ENCODE results near the gene CHRNA3.

Gene CHRNA3

DNA sequence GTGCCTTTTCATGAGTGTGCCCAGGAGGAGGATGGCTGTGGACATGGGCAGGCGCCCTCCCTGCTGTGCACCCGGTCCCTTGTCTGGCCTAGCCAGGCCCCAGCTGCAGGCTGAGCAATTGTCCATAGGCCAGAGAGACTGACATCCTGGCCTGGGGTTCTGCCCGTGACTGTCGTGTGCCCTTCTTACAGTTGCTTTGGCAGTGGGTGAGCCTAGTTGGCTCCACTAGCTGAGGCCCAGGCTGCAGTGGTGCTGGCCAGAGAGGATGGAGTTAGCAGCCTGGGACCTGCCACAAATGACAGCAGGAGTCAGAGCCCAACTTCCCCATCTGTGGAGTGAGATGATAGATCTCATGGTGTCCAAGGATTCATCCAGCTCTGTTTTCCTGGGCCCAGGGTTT, 29.2 kb upstream of the CHRNA3 start:
- H4K20me1 ChIP-seq (ENCODE audit: insufficient read depth, low read length) = no peaks in the 10 kb centered on the region
- H3K79me2 ChIP-seq (ENCODE audit: low read length) = no peaks in the 10 kb centered on the region
- no peak overlapping the region for H3K4me2 ChIP-seq (ENCODE audit: low read length)
- H3K4me3 ChIP-seq (ENCODE audit: low read length) = no peak overlapping the region
- peaks cover 10% of the 10 kb centered on the region for H3K27me3 ChIP-seq (ENCODE audit: low read depth, low read length)
- H3K36me3 ChIP-seq (replicated peaks; ENCODE audit: low read depth, low read length) = no peaks in the 10 kb centered on the region
- H2AFZ ChIP-seq (ENCODE audit: low read depth, low read length) = no peak overlapping the region
- H3K9me3 ChIP-seq (ENCODE audit: insufficient read depth, low read length) = no peaks in the 10 kb centered on the region
- no peak overlapping the region for H3K9ac ChIP-seq (ENCODE audit: low read length)
- H3K4me1 ChIP-seq (ENCODE audit: low read length) = no peaks in the 10 kb centered on the region
- no peak for TF ChIP-seq EZH2phosphoT487 (IDR thresholded peaks at IDR 0.05; ENCODE audit: low read depth)
- no peak for TF ChIP-seq CTCF (IDR thresholded peaks at IDR 0.05; ENCODE audit: low read depth, low read length)
- no peak overlapping the region for H3K27ac ChIP-seq (ENCODE audit: low read length)

- H4K20me1 ChIP-seq (ENCODE audit: insufficient read depth, low read length) = no peaks in the 10 kb centered on the region
- H3K9me3 ChIP-seq (ENCODE audit: insufficient read depth, low read length) = no peaks in the 10 kb centered on the region
- H3K36me3 ChIP-seq (replicated peaks; ENCODE audit: low read depth, low read length) = no peaks in the 10 kb centered on the region
- no peak overlapping the region for H3K4me3 ChIP-seq (ENCODE audit: low read length)
- no peak overlapping the region for H2AFZ ChIP-seq (ENCODE audit: low read depth, low read length)
- H3K4me2 ChIP-seq (ENCODE audit: low read length) = no peak overlapping the region
- no peak for TF ChIP-seq CTCF (IDR thresholded peaks at IDR 0.05; ENCODE audit: low read depth, low read length)
- no peak for TF ChIP-seq EZH2phosphoT487 (IDR thresholded peaks at IDR 0.05; ENCODE audit: low read depth)
- H3K27me3 ChIP-seq (ENCODE audit: low read depth, low read length) = no peaks in the 10 kb centered on the region
- no peak overlapping the region for H3K27ac ChIP-seq (ENCODE audit: low read length)
- H3K9ac ChIP-seq (ENCODE audit: low read length) = no peak overlapping the region
- H3K4me1 ChIP-seq (ENCODE audit: low read length) = no peaks in the 10 kb centered on the region
- H3K79me2 ChIP-seq (ENCODE audit: low read length) = no peaks in the 10 kb centered on the region
Measured at GRCh38 chr15:78645009-78645408, 24.2 kb upstream of the CHRNA3 start.

DNA sequence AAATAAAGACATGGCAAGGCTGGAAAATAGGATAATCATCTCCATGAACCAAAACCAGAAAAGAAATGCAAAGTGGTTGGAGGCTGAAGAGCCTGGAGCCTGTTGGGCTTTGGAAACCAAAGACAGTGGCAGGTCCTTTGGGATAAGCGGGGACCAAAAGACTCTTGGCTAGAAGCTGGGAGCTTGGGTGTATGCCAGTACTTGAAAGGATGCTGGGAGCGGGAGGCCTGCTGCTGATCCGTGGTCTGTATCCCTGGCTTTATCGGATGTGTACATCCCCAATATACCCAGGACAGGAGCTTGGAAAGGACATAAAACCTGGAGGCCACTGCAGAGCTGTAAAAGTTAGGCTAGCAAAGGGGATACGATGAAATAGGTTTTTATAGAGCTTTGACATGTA, 21.5 kb upstream of the CHRNA3 start:
- no peaks in the 10 kb centered on the region for H3K27me3 ChIP-seq (ENCODE audit: low read depth, low read length)
- H2AFZ ChIP-seq (ENCODE audit: low read depth, low read length) = no peak overlapping the region
- H3K36me3 ChIP-seq (replicated peaks; ENCODE audit: low read depth, low read length) = no peaks in the 10 kb centered on the region
- no peaks in the 10 kb centered on the region for H3K4me1 ChIP-seq (ENCODE audit: low read length)
- no peak overlapping the region for H3K9ac ChIP-seq (ENCODE audit: low read length)
- no peaks in the 10 kb centered on the region for H3K79me2 ChIP-seq (ENCODE audit: low read length)
- H3K4me3 ChIP-seq (ENCODE audit: low read length) = no peak overlapping the region
- H3K9me3 ChIP-seq (ENCODE audit: insufficient read depth, low read length) = no peaks in the 10 kb centered on the region
- no peak for TF ChIP-seq CTCF (IDR thresholded peaks at IDR 0.05; ENCODE audit: low read depth, low read length)
- TF ChIP-seq EZH2phosphoT487 (IDR thresholded peaks at IDR 0.05; ENCODE audit: low read depth) = no peak
- no peak overlapping the region for H3K4me2 ChIP-seq (ENCODE audit: low read length)
- H3K27ac ChIP-seq (ENCODE audit: low read length) = no peak overlapping the region
- no peaks in the 10 kb centered on the region for H4K20me1 ChIP-seq (ENCODE audit: insufficient read depth, low read length)

DNA sequence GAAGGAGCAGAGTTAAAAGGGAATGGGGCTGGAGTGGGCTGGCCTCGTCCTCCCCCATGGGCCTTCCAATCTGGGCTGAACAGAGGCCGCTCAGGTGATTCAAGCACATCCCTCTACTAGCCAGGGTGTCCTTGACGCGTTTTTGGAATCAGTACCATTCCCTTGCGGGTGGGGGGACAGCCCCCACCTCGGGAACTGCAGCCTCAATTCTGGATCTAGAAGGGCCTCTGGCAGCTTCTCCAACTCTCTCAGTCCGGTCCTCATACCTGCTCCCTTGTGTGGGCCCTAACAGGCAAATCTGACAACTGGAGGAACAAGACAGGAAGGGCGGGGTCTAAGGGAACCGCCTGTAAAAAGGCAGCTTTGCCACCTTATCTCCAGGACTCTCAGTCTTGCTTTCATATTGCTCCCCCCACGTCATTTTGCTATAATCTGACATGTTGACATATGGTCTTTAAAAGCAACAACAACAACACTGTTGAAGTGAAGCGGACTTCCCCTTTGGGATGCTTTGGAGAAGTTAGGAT, 21.0 kb upstream of the CHRNA3 start:
- Histone ChIP-seq H3K4me2 (ENCODE audit: low read length) (no peak overlapping the region), H3K4me3 (ENCODE audit: low read length) (no peak overlapping the region), H4K20me1 (ENCODE audit: insufficient read depth, low read length) (no peaks in the 10 kb centered on the region), H3K79me2 (ENCODE audit: low read length) (no peaks in the 10 kb centered on the region), H3K9ac (ENCODE audit: low read length) (no peak overlapping the region), H3K36me3 (replicated peaks; ENCODE audit: low read depth, low read length) (no peaks in the 10 kb centered on the region), H3K27me3 (ENCODE audit: low read depth, low read length) (no peaks in the 10 kb centered on the region), H3K9me3 (ENCODE audit: insufficient read depth, low read length) (no peaks in the 10 kb centered on the region), H3K27ac (ENCODE audit: low read length) (no peak overlapping the region), H2AFZ (ENCODE audit: low read depth, low read length) (no peak overlapping the region), H3K4me1 (ENCODE audit: low read length) (peaks cover 3% of the 10 kb centered on the region; the same call in 1 of the 2 replicates)
- TF ChIP-seq EZH2phosphoT487 (IDR thresholded peaks at IDR 0.05; ENCODE audit: low read depth) (no peak), CTCF (IDR thresholded peaks at IDR 0.05; ENCODE audit: low read depth, low read length) (no peak)

Measured in OCI-LY3 (cell line).